ENCODE measurements around the gene MT4. TPM values are rescaled to one million over a fixed set of nuclear protein-coding genes. Genes with fewer than 3 reads are reported as not detected.

Gene MT4
- polyA plus RNA-seq, 1 experiment, result not detected

DNA sequence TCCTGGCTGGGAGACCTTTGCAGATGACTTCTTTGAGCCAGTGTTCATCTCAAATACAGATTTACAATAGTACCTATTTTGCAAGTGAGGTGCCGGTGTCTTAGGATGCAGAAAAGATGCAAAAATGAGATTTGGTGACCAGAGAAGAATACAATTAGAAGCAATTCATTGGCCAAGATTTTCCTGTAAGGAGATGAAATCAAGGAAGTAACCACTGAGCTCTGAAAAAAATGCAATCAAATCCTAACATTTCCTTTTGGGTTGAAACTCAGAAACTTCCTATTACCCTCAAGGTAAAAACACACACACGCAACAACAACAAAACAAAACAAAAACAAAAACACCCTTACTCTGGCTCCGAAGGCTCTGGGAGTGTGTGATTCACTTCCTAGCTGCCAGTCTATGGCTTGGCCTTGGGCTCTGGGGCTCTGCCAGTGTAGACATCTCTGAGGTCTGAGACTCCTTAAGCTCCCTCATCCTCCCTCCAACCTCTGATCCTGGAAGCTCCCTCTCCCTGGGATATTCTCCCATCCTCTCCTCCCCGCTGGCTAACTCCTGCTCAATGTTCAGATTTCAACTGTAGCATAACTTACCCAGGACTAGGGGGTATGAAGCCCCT lies 16.8 kb upstream of the MT4 start:
- POLR2A ChIA-PET, result interaction anchor here (0.6 to 1.4 kb wide), 2 partner anchors 14 to 77 kb away, joined by 3 to 7 read pairs; partner anchors contain the start of gene MT1E
- H3K9me3 ChIP-seq (ENCODE audit: control insufficient read depth, insufficient read depth, low read length), result no peaks in the 10 kb centered on the region
- peaks cover 4% of the 10 kb centered on the region for H3K27me3 ChIP-seq (ENCODE audit: control insufficient read depth, insufficient read depth, low read length)
- DNase-seq (ENCODE audit: low read depth, low spot score), result no peak
- no peak overlapping the region for H3K4me3 ChIP-seq (ENCODE audit: low read depth, low read length)
- TF ChIP-seq, protein P1, sequence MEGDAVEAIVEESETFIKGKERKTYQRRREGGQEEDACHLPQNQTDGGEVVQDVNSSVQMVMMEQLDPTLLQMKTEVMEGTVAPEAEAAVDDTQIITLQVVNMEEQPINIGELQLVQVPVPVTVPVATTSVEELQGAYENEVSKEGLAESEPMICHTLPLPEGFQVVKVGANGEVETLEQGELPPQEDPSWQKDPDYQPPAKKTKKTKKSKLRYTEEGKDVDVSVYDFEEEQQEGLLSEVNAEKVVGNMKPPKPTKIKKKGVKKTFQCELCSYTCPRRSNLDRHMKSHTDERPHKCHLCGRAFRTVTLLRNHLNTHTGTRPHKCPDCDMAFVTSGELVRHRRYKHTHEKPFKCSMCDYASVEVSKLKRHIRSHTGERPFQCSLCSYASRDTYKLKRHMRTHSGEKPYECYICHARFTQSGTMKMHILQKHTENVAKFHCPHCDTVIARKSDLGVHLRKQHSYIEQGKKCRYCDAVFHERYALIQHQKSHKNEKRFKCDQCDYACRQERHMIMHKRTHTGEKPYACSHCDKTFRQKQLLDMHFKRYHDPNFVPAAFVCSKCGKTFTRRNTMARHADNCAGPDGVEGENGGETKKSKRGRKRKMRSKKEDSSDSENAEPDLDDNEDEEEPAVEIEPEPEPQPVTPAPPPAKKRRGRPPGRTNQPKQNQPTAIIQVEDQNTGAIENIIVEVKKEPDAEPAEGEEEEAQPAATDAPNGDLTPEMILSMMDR (IDR thresholded peaks at IDR 0.05; ENCODE audit: low read depth, low read length), result no peak
- CTCF ChIA-PET, result interaction anchor here (1.1 kb wide), 1 partner anchor 52 kb away, joined by 4 read pairs; no protein-coding TSS in a partner anchor
- H3K27ac ChIP-seq (ENCODE audit: low read depth, low read length), result no peak overlapping the region

DNA sequence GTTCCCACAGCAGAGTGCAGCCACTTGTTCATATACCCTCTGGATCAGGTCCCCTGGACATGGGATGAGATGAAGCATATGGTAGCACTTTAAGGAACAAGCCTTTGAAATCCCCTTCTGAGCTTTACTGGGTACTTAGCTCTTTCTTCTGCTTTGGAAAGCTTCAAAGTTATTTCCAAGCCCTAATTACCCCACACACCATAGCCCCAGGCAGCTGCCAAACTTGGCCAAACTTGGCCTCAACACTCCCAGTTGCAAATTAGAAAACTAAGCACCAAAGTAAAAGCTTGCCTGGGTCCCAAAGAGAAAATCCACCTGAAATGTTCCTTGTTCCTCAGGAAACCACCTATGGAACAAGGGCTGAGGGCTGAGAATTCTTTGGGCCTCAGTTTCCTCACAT lies 15.7 kb upstream of the MT4 start:
- no peak for DNase-seq (ENCODE audit: low read depth, low spot score)
- Histone ChIP-seq H3K4me3 (ENCODE audit: low read depth, low read length) (no peak overlapping the region), H3K27ac (ENCODE audit: low read depth, low read length) (no peak overlapping the region), H3K9me3 (ENCODE audit: control insufficient read depth, insufficient read depth, low read length) (no peaks in the 10 kb centered on the region), H3K27me3 (ENCODE audit: control insufficient read depth, insufficient read depth, low read length) (peaks cover 11% of the 10 kb centered on the region)
- TF ChIP-seq, protein P1 (IDR thresholded peaks at IDR 0.05; ENCODE audit: low read depth, low read length), result no peak
- ChIA-PET POLR2A (no interaction called here), CTCF (no interaction called here)

DNA sequence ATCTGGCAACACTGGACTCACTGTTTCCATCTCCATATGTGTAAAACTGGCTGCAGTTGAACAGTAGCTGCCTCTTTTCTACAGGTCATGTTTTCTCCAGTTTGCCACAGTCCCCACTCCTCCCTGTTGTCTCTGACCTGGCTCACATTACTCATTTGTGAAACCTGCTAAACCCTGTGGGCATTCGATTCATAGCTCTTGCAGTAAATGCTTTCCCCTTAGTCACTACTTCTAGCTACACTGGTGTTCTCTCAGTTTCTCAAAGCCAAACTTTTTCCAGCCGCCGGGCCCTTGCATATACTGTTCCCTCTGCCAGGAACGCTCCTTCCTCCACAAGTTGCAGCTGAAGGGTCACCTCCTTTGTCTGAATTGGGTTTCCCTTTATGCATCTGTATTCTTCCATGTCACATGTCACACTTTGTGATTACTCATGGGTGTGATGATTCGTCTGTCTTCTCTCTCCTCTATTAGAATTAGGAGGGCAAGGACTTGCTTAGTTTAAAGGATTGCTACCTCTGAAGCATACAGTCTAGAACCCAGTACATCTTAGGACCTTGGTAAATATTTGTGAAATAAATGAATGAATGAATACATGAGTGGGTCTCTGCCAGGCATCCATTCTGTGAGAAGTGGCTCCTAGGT lies 15.0 kb upstream of the MT4 start:
- no peak overlapping the region for H3K4me3 ChIP-seq (ENCODE audit: low read depth, low read length)
- no peaks in the 10 kb centered on the region for H3K9me3 ChIP-seq (ENCODE audit: control insufficient read depth, insufficient read depth, low read length)
- TF ChIP-seq, protein P1 (IDR thresholded peaks at IDR 0.05; ENCODE audit: low read depth, low read length), result no peak
- DNase-seq (ENCODE audit: low read depth, low spot score), result no peak
- peaks cover 14% of the 10 kb centered on the region for H3K27me3 ChIP-seq (ENCODE audit: control insufficient read depth, insufficient read depth, low read length)
- CTCF ChIA-PET, result no interaction called here
- POLR2A ChIA-PET, result no interaction called here
- no peak overlapping the region for H3K27ac ChIP-seq (ENCODE audit: low read depth, low read length)

DNA sequence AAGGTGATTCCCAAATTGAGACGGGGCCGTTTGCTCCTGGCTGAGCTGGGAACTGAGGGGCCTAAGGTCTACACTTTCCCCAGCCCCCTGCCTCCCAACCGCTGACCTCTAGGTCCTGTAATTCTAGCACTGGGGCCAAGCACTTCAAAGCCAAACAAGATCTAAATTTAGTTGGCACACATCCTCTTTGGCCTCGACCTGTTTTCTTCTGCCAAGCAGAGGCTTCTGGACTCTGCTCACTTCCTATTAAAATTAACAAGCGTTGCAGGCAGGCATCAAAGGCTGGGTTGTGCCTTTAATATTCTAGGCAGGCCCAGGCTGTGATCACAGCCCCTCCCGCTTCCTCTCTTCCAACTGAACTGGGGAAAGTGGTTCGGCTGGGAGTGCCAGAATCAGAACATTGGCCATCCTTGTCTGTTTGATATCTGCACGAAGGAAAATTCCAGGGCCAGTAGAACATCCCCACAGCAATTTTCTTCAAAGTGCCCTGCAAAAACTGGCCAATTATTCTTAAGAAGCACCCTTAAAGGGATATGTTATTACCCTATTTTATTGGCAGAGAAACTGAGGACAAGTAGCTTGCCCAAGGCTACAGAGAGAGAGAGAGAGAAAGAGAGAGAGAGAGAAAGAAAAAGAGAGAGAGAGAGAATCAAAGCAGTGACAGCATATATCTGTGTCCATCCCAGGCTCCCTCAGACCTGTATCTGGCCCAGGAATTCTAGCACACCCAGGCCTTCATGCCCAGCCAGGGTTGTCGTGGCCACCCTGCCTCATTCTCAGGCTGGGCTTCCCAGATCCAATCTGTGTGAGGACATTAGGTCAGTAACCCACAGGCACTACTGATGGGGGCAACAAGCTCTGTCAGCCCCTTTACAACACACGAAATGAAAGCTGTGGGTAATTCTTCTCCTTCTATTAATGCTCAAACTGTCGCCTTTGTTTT lies 12.8 kb upstream of the MT4 start:
- H3K9me3 ChIP-seq (ENCODE audit: control insufficient read depth, insufficient read depth, low read length), result no peaks in the 10 kb centered on the region
- H3K27me3 ChIP-seq (ENCODE audit: control insufficient read depth, insufficient read depth, low read length), result peaks cover 19% of the 10 kb centered on the region
- no peak overlapping the region for H3K27ac ChIP-seq (ENCODE audit: low read depth, low read length)
- H3K4me3 ChIP-seq (ENCODE audit: low read depth, low read length), result no peak overlapping the region
- ChIA-PET CTCF (interaction anchor here (0.6 kb wide), 1 partner anchor 458 kb away, joined by 3 read pairs; no protein-coding TSS in a partner anchor), POLR2A (no interaction called here)
- TF ChIP-seq, protein P1 (IDR thresholded peaks at IDR 0.05; ENCODE audit: low read depth, low read length), result no peak
- no peak for DNase-seq (ENCODE audit: low read depth, low spot score)
